Kidney capillary endothelial cell (primary cell): Measurements from ENCODE around the gene SETD6.

ENCODE experiments used
- DNase-seq: peaks from one replicate; pipeline ENCODE4 v3.0.0-alpha.2; 2018; ENCODE audit warnings: low spot score

Gene SETD6

GRCh38 chr16:58493756-58494431 is 21.4 kb upstream of the SETD6 start:
- no peak for DNase-seq

- DNase-seq: peak; percentile 87
Observed at GRCh38 chr16:58494981-58495520, 20.3 kb upstream of the SETD6 start.

GRCh38 chr16:58495521-58496331 is 19.6 kb upstream of the SETD6 start:
- DNase-seq: no peak

- no peak for DNase-seq
Observed at GRCh38 chr16:58497468-58497867, 17.8 kb upstream of the SETD6 start.

- DNase-seq: no peak
Observed at GRCh38 chr16:58497935-58498334, 17.4 kb upstream of the SETD6 start.

- DNase-seq: no peak
Observed at GRCh38 chr16:58498341-58499091, 16.8 kb upstream of the SETD6 start.

GRCh38 chr16:58499092-58499511 is 16.2 kb upstream of the SETD6 start:
- no peak for DNase-seq

GRCh38 chr16:58499615-58500351 is 15.5 kb upstream of the SETD6 start, which contains the start of gene NDRG4:
Gene NDRG4, plus strand, starts transcription at chr16:58500143. Its CDS starts 106 bp downstream, at chr16:58500249.
- DNase-seq: peak; percentile 90

GRCh38 chr16:58500430-58501241 is 14.7 kb upstream of the SETD6 start:
- no peak for DNase-seq

- DNase-seq: no peak
Observed at GRCh38 chr16:58501242-58502131, 13.8 kb upstream of the SETD6 start.

- DNase-seq: no peak
Observed at GRCh38 chr16:58502217-58502921, 12.9 kb upstream of the SETD6 start.

GRCh38 chr16:58503166-58503862 is 12.0 kb upstream of the SETD6 start:
- no peak for DNase-seq

GRCh38 chr16:58503863-58504688 is 11.2 kb upstream of the SETD6 start:
- no peak for DNase-seq

- no peak for DNase-seq
Observed at GRCh38 chr16:58506241-58507194, 8.8 kb upstream of the SETD6 start.

GRCh38 chr16:58507195-58507962 is 7.9 kb upstream of the SETD6 start:
- DNase-seq: no peak
